ENCODE data around the gene TRIM50.
"Not testable (repeated sequence)": the region's sequence is repeated elsewhere in the genome, so short reads cannot be mapped to it uniquely, and the experiment has no call there.

The TRIM50 gene

DNA sequence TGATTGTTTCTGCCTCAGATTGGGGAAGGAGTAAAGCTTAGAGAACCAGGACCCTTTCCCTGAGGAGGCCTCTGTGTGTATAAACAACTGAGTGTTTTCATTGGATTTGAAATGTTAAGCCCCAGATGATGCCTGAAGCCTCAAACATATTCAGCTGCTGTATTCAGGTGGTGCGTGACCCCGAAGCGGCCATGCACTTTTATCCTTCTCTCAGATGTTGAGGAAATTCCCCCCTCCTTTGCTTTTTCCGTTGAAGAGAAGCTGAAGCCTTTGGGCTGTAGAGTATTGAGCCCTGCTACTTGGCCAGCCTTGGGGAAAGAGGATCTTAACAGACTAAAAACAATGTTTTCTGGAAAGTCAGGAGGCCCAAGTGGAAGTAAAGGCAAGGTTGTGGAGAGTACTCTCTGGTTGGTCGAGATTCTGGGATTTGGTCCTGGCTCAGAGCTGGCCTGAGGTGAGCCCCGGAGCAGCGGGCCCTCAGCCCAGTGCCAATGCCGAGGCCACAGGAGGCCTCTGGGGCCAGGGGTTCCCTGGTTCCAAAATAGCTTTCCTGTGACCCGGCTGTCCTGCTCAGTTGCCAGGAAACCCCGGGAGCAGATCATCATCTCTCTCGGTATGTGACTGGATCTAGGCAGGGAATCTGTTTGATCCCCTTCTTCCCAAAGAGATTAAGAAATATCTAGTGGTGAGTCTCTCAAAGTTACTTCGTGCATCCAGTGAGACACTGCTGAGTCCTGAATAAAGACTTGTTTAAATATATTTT lies 22.6 kb upstream of the TRIM50 start:
- no peak for DNase-seq

DNA sequence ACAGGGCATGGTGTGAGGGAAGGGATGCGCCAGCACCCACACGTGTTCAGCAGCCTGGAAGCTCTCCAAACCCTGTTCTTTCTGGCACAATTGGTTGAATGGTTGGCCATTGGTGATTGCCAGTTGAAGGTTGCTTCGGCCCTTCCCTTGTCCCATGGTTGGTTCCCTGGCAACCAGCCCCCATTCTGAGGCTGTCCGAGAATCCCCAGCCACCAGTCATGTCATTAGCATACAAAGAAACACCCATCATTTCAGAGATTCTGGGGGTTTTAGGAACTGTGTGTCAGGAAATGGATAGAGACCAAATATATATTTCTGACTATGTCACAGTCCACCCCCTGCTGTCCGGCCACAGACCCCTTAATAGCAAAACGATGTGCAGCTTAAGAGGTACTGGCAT lies 21.9 kb upstream of the TRIM50 start:
- no peak for DNase-seq

DNA sequence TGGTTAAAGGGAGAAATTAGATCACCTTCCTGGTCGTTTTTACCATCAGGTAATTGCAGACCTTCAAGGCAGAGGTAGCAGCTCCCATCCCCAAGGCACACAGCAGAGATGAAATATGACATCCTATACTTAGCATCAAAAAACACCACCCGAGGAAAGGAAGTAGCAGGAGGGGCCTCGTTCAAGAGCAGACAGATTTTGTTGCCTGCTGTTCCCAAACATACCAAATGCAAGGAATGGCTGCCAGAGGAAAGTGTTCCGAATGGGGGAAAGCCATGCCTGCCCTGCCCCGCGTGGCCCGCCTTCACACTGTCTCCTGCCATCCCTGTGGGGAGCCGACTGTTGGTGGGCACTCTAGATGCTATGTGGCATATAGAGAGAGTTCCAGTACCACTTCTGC lies 18.1 kb upstream of the TRIM50 start:
- no peak for DNase-seq

DNA sequence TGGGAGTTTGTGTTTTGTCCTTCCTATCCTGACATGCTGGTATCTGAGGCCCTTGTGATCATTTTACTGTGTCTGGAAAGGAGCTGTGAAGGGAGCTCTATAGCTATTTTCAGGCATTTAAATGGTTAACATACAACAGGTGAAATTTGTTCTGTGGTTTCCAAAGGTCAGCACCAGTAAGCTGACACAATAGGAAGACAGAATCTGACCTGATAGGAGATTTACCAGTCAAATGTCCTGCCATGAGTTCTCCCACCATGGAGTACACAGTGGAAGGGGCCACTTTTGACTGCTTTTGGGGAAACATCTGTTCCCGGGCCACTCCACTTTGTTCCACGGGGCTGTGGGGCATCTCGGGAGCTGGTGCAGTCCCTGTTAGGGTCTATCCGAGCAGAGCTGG lies 17.7 kb upstream of the TRIM50 start:
- no peak for DNase-seq

DNA sequence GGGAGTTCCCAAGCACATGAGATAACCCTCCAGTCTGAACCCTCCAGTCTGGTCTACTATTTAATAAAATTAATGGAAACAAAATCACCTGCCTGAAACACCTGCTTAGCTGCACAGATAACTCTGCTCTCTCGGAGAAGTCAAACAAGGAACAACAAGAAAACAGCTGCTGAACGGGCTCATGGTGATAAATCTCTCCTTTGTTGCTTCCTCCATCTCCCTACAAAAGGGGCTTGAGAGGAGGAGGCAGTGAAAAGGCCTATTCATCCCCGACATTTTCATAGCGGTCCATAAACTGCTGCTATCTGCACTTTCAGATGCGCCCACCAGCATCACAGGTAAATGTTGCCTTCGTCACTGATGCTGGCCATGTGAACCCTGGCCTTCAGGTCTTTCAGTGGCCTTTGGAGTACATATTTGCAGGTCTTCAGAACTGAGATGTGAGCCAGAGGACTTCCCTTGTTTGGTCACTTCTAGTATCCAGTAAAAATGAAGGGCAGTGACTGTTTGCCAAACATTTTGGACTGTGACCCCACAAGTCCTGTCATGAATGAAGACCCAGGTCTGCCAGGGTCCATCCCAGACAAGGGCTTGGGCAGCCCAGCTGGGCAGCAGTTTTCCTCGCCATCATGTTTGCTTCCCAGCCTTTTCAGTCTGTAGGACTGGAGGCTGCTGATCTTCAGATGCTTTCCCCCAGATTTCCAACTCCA lies 15.9 kb upstream of the TRIM50 start:
- DNase-seq = no peak

DNA sequence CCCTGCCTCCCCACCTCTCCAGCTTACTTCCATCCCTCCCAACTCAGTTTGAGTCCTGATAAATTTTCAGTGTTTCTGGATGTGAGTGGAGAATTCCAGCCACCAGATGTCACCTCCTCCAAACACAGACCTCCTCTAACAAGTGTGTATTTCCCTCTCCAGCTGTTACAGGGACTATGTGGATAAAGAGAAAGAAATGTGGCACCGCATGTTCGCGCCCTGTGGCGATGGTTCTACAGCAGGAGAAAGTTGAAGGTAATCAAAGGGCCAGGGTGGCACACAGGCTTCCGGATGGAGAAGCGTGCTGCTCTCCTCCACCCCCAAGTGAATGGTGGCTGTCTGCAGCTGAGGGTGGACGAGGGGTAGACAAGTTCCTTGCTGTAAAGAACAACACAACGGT lies 14.8 kb upstream of the TRIM50 start:
- DNase-seq = peak in 12 of 56 donors; percentile 1 to 31 (median 12)

DNA sequence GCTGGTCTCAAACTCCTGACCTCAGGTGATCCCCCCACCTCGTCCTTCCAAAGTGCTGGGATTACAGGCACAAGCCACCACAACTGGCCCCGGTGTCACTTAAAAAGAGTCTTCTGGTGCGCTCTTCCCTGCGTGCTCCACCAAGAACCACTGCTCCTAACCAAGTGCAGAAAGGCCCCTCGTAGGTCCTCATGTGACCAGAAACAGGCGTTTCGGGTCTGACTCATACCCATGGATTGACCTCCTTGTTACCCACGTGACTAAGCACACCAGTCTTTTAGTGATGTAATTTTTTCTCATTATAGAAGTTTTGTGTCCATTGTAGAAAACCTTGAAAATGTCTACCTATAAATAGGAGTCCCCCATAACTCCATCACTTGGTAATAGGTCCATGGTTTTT lies 14.0 kb upstream of the TRIM50 start:
- DNase-seq = no peak

DNA sequence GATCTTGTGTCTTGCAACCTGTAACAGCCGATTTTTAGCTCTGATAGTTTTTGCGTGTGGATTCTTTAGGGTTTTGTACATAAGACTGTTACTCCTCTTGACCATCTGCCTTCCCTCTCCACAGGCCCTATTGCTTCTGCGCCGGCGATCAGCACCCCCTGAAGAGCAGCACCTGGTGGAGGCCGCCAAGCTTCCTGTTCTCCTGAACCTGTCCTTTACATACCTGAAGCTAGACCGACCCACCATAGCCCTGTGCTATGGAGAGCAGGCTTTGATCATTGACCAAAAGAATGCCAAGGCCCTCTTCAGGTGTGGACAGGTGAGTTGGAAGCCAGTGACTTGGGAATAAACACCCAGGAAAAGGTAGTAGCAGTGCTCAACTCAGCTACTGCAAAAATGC lies 12.6 kb upstream of the TRIM50 start:
- DNase-seq = no peak

DNA sequence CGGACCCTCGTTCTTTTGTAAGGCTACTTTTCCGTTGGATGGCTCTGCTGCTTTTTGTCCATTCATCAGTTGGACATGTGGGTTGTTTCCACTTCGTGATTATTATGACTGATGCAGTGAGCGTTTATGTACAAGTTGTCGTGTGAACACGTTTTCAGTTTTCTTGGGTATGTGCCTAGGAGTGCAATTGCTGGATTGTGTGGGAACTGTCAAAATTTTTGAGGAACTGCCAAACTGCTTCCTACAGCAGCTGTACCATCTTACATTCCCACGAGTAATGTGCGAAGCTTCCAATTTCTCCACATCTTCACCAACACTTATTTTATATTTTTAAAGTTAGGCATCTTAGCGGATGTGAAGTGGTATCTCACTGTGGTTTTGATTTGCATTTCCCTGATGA lies 10.4 kb upstream of the TRIM50 start:
- DNase-seq = no peak

DNA sequence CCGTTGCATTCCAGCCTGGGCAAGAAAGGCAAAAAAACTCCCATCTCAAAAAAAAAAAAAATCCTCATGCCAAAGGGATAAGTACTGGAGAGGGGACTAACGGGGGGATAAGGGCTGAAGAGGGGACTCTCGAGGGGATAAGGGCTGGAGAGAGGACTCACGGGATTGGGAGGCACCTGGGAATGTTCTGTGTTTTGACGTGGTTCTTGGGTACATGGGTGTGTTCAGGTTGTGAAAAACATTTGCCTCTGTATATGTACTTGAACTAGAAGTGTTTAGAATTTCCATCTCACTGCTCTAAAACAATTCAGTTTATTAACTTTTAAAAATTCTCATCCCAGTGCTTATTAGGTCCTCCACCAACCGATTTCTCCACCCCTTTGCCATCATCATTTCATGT lies 4.6 kb upstream of the TRIM50 start:
- DNase-seq = no peak

DNA sequence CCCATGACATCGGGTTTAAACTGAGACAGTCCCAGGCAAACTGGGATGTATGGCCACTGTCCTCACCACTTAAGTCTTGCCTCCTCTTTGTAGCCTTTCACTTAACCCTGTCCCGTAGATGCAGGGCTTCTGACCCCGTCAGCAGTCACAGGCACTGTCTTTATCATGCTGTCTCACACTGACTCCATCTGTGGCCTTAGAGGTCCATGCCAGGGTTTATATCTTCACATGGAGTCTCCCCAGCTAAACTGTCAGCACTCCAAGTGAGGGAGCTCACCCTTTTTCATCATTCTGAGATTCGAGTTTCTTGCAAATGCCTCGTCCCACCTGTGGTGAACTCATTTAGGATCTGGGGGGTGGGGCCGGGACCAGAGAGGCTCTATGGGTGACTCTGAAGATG lies 2.9 kb upstream of the TRIM50 start:
- no peak for DNase-seq

DNA sequence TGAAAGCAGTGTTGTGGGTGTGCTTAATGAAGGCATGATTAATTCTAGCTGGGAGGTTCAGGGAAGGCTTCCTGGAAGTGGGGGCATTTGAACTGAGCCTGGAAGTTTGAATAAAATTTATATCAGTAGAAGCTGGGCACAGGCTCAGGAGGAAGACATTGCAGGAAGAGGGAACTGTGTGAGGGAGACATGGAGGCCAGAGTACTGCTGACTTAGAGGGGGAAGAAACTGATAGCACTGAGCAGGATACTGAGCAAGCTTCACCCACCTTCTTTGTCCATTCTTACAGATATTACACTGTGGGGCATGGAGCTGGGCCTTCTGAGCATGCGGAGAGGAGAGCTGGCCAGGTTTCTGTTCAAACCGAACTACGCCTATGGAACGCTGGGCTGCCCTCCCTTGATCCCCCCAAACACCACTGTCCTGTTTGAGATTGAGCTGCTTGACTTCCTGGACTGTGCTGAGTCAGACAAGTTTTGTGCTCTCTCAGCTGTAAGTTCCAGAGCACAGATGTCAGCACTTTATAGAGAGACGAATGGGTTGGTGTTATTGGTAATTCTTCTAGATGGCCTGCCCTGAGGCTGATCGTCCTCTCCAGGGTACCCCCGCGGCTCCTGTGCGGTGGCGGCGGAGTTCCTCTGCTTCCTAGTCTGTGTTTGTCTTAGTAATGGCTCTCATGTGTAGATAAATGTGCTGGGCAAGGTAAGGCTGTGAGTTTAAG lies 2.1 kb upstream of the TRIM50 start:
- peak in 1 of 56 donors; percentile 1 for DNase-seq

DNA sequence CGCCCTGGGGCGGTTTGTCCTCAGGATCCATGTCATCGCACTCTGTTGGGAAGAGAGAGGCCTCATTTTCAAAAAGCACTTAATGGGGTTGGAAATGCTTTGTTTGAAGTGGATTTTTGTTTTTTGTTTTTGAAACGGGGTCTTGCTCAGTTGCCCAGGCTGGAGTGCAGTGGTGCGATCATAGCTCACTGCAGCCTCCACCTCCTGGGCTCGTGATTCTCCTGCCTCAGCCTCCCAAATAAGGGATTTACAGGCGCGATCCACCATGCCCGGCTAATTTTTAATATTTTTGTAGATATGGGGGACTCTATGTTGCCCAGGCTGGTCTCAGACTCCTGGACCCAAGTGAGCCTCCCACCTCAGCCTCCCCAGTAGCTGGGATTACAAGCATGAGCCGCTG lies 814 bp upstream of the TRIM50 start:
- no peak for DNase-seq

DNA sequence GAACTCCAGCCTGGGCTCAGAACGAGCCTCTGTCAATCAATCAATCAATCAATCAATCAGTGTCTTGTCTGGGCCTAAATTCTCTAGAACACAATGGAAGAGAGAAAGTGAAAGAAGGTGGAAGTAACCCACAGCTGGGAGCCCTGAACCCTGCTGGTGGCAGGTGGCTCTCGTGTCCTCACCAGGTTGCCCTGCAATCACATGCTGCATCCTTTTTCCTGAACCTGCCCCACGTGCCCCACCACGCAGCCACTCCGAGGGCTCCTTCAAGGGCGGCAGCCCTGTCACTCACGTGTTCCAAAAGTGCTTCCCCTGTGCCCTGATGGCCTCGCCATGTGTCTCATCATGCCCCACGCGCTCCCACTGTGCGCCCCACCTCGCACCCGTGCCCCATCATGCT lies 433 bp downstream of the TRIM50 start:
- not testable (repeated sequence) for DNase-seq

DNA sequence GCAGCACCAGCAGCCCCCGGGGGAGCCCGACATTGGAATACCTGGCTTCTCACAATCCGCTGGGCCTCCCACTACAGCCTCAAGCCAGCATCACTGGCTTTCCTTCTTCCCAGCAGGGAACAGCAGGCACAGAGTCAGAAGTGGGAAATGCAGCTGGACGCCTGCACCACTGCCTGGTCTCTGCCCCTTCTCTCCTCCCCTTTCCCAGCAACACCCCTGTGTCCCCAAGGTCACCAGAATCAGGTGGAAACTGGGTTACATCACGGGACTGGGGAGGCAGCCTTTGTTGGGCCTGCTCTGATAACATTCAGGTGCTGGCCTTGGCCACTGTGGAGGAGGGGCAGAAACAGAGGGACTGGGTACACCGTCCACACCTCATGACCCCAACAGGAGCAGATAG lies 2.5 kb downstream of the TRIM50 start:
- not testable (repeated sequence) for DNase-seq

DNA sequence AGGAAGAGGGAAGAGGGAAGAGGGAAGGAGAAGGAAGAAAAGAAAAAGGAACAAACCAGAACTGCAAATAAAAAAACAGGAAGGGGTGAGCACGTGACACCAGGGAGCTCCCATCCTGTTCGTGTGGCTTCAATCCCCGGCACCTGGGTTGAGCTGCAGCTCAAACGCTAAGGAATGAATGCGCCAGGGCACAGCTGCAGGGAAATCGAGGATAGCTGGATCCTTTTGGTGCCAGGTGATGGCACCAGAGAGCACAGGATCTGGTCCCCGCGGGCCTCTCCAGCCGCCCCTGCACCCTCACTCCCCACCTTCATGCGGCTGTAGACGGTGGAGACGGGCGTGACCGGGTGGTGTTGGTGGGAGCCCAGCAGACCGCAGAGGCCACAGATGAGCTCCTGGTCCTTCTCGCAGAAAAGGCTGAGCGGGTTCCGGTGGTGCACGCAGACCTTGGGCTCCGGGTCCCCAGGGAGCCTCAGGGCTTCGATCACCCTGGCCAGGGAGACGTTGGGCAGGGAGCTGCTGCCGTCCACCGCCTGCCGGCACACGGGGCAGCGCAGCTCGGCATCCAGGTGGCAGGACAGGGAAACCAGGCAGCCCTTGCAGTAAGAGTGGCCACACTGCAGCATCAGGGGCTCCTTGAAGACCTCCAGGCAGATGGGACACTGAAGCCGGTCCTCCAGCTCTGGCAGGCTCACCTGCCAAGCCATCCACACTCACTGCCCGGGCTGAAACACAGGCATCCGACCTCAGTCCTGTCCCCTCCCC lies 3.6 kb downstream of the TRIM50 start:
- peak in 45 of 56 donors; percentile 2 to 76 (median 29) for DNase-seq

DNA sequence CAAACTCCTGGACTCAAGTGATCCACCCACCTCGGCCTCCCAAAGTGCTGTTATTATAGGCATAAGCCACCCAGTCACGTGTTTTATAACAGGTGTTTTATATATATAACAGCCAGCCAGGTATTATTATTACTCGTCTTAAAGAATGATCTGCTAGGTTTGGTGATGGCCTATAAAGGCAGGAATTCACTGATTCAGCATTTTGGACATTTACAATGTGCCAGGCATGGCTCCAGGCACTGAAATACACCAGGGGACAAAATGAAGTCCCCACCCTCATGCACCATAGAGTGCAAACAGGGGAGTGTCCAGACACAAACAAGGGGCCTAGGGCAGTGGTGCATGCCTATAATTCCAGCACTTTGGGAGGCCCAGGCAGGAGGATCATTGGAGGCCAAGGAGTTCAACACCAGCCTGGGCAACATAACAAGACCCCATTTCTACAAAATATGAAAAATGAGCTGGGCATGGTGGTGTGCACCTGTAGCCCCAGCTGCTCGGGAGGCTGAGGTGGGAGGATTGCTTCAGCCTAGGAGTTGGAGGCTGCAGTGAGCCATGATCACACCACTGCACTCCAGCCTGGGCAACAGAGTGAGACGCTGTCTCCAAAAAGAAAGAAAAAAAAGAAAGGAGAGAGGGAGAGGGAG lies 4.3 kb downstream of the TRIM50 start:
- DNase-seq = not testable (repeated sequence)

DNA sequence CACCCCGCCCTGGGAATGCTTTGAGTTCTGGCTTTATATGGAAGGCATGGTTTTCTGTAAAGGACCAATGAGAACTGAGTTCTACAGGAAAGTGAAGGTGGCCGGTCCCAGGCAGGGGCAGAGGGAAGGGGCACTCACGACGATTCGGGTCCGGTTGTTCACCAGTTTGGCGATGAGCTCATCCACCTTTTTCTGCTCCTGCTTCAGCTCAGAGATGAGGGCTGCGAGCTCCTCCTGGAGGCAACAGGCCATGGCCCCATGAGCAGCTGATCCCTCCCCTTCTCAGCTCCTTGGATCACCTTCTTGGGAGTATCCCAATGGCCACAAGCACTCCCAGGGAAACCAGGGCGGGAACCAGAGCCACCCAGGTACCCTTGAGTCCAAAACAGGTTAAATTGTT lies 7.9 kb downstream of the TRIM50 start:
- DNase-seq = not testable (repeated sequence)

DNA sequence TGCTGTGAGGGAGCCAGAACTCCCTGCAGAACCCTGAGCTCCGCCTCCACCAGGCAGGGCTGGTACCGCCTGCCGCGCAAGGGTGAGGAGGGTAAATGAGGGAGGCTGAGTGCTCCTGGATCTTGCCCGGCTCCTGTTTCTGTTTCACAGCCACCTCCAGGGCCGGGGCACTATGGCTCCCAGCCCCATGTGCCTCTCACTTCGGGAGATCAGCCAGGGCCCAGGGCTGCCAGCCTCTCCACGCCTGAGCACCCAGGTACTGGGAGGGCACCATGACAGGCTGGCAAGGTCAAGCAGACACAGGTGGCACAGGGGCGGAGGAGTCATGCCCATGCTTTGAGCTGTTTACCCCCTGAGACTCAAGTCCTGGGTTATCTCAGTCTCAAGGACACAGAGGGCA lies 8.3 kb downstream of the TRIM50 start:
- not testable (repeated sequence) for DNase-seq

DNA sequence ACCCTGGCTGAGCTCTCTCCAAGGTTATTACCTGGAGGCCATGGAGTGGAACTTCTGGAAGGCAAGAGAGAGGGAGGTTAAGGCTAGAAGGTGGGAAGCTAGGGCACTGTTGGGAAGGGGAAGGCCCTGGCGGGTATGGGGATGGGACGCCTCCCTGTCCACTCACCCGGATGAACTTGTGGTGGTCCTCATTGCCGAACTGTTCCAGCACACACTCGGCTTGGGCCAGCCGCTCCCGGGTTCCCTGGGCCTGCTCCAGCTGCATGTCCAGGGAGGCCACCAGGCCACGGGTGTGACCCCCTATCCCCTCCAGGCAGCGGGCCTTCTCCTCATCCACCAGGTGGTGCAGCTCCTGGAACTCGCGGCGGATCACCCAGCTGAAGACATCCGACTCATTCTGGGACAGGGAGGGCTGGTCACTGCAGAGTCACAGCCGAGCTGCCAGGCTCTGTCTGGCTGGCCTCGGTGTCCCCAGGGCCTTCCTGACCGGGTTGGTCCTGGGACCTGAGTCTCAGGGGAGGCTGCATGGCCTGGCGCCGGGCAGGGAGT lies 9.2 kb downstream of the TRIM50 start:
- not testable (repeated sequence) for DNase-seq

DNA sequence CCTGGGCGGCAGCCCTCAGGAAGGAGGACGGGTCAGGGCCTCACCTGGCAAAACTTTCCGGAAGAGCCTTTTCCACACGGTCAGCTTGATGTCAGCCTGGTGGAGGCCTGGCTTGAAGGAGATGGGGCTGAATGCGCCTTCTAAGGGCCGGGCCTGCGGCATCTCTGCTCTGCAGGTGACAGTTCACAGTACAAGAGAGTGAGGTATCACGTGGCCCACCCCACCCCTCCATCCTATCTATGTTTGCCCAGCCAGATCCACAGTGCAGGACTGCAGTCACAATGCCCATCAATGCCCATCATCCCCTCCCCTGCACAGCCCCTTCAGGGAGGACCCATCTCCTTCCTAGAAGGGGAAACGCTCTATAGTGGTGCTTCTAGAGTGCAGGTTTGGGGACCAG lies 11.4 kb downstream of the TRIM50 start:
- DNase-seq = no peak

Data from nucleus accumbens (tissue), 56 donors.